PC-9 (cell line): ENCODE results near the gene CCBE1.

ENCODE experiments used
- EZH2 ChIP-seq: fragments of 200-600 bp; sonication (generic); IDR thresholded peaks from 2 replicates; pipeline ENCODE4 v1.8.0; 2017; ENCODE audit warnings: antibody characterized with exemption, low read depth
- TF ChIP-seq, protein P1 (sequence below): fragments of 200-600 bp; sonication (generic); conservative IDR thresholded peaks from 2 replicates; pipeline ENCODE4 v1.6.1; 2017; ENCODE audit warnings: mixed run types, antibody characterized with exemption, mild to moderate bottlenecking, moderate library complexity

DNA sequence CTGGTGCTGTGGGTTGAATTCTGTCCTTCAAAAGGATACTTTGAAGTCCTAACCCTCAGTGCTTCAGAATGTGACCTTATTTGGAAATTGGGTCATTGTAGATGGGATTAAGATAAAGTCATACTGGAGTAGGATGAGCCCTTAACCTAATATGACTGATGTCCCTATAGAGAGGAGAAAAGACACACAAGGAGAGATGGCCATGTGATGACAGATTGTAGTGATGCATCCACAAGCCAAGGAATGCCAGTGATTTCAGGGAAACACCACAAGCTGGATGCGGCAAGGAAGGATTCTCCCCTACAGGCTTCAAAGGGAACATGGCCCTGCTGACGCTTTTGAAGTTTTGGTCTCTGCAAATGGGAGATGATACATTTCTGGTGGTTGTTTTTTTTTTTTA lies 24.7 kb upstream of the CCBE1 start:
- TF ChIP-seq, protein P1, sequence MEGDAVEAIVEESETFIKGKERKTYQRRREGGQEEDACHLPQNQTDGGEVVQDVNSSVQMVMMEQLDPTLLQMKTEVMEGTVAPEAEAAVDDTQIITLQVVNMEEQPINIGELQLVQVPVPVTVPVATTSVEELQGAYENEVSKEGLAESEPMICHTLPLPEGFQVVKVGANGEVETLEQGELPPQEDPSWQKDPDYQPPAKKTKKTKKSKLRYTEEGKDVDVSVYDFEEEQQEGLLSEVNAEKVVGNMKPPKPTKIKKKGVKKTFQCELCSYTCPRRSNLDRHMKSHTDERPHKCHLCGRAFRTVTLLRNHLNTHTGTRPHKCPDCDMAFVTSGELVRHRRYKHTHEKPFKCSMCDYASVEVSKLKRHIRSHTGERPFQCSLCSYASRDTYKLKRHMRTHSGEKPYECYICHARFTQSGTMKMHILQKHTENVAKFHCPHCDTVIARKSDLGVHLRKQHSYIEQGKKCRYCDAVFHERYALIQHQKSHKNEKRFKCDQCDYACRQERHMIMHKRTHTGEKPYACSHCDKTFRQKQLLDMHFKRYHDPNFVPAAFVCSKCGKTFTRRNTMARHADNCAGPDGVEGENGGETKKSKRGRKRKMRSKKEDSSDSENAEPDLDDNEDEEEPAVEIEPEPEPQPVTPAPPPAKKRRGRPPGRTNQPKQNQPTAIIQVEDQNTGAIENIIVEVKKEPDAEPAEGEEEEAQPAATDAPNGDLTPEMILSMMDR, result no peak
- no peak for TF ChIP-seq EZH2
